IMR-90 (cell line): Measurements from ENCODE around the gene PRR23E. TPM values are rescaled to one million over a fixed set of nuclear protein-coding genes. Genes with fewer than 3 reads are reported as not detected.

Experiments used
- ATAC-seq: fragments of 200-7000 bp; cut with Tn5 transposase; 2 replicates; pipeline ENCODE4 v1.9.1; 2020; ENCODE audit warnings: low read depth, mild to moderate bottlenecking, moderate library complexity
- BruUV-seq: library from RNA; stranded (reverse); fragments of 400-500 nt; replicated peaks from 2 replicates; lab custom pipeline; 2021; lab: Mats Ljungman, UMichigan
- CTCF ChIA-PET: fragments of 300-600 bp; formaldehyde crosslinking; extraction: SDS; loops from one replicate; lab custom pipeline; 2021; ENCODE audit warnings: antibody characterized with exemption; lab: Yijun Ruan, JAX
- POLR2A ChIA-PET: fragments of 300-600 bp; sonication (Branson Sonifier 250); formaldehyde crosslinking; loops from one replicate; lab custom pipeline; 2022; ENCODE audit warnings: antibody characterized with exemption; ENCODE audit not compliant: unreplicated experiment; lab: Charles Lee
- DNase-seq: peaks from one replicate; pipeline ENCODE4 v3.0.0; 2013
- H2AFZ ChIP-seq: replicated peaks from 2 replicates; pipeline ENCODE3; 2013; ENCODE audit warnings: low read length, mild to moderate bottlenecking; ENCODE audit not compliant: poor library complexity
- H2AK5ac ChIP-seq: 2 replicates; pipeline ENCODE4 v1.6.1; 2013; ENCODE audit warnings: low read depth, low read length, inconsistent platforms
- H2AK9ac ChIP-seq: replicated peaks from 2 replicates; pipeline ENCODE3; 2013; ENCODE audit warnings: mild to moderate bottlenecking, low read depth, low read length, moderate library complexity; ENCODE audit not compliant: poor library complexity
- H2BK120ac ChIP-seq: 2 replicates; pipeline ENCODE4 v1.6.1; 2013; ENCODE audit warnings: low read depth, low read length, inconsistent platforms
- H2BK15ac ChIP-seq: 3 replicates; pipeline ENCODE4 v1.6.1; 2013; ENCODE audit warnings: low read depth, low read length, inconsistent platforms
- H2BK20ac ChIP-seq: 2 replicates; pipeline ENCODE4 v1.6.1; 2013; ENCODE audit warnings: low read depth, mild to moderate bottlenecking, inconsistent platforms, low read length, moderate library complexity
- H2BK5ac ChIP-seq: 2 replicates; pipeline ENCODE4 v1.6.1; 2013; ENCODE audit warnings: mild to moderate bottlenecking, low read depth, low read length, inconsistent platforms; ENCODE audit not compliant: poor library complexity, severe bottlenecking
- H3K14ac ChIP-seq: replicated peaks from 2 replicates; pipeline ENCODE4 v1.6.1; 2013; ENCODE audit warnings: low read depth, low read length, inconsistent platforms
- H3K18ac ChIP-seq: 2 replicates; pipeline ENCODE4 v1.6.1; 2013; ENCODE audit warnings: low read depth, low read length, control low read depth
- H3K23ac ChIP-seq: 2 replicates; pipeline ENCODE4 v1.6.1; 2013; ENCODE audit warnings: low read depth, low read length, inconsistent platforms
- H3K27ac ChIP-seq: 2 replicates; pipeline ENCODE4 v1.5.1; 2013; ENCODE audit warnings: mild to moderate bottlenecking, control low read depth, low read length; ENCODE audit not compliant: insufficient read depth
- H3K27me3 ChIP-seq: 2 replicates; pipeline ENCODE4 v1.6.1; 2013; ENCODE audit warnings: low read length; ENCODE audit not compliant: control insufficient read depth, insufficient read depth
- H3K36me3 ChIP-seq: 2 replicates; pipeline ENCODE4 v1.6.1; 2013; ENCODE audit warnings: low read length, mixed read lengths; ENCODE audit not compliant: control insufficient read depth, insufficient read depth
- H3K4ac ChIP-seq: 2 replicates; pipeline ENCODE4 v1.6.1; 2013; ENCODE audit warnings: low read depth, low read length, inconsistent platforms
- H3K4me1 ChIP-seq: 2 replicates; pipeline ENCODE4 v1.6.1; 2013; ENCODE audit warnings: low read length, mixed read lengths; ENCODE audit not compliant: control insufficient read depth, insufficient read depth
- H3K4me2 ChIP-seq: 2 replicates; pipeline ENCODE4 v1.6.1; 2013; ENCODE audit warnings: low read depth, mild to moderate bottlenecking, control low read depth, low read length, moderate library complexity
- H3K4me3 ChIP-seq: 2 replicates; pipeline ENCODE4 v1.5.1; 2013; ENCODE audit warnings: low read depth, mild to moderate bottlenecking, control low read depth, low read length, moderate library complexity; ENCODE audit not compliant: insufficient read depth
- H3K56ac ChIP-seq: 2 replicates; pipeline ENCODE4 v1.6.1; 2013; ENCODE audit warnings: low read length, inconsistent platforms; ENCODE audit not compliant: insufficient read depth; ENCODE audit errors: extremely low read depth
- H3K79me1 ChIP-seq, 2 experiments: 2 replicates each; pipeline ENCODE4 v1.6.1; 2013; ENCODE audit warnings: low read length in 2 of 2, inconsistent platforms in 1 of 2, low read depth in 1 of 2
- H3K9ac ChIP-seq: 2 replicates; pipeline ENCODE4 v1.6.1; 2013; ENCODE audit warnings: low read depth, low read length, control low read depth
- H3K9me1 ChIP-seq: 2 replicates; pipeline ENCODE4 v1.6.1; 2013; ENCODE audit warnings: low read length, inconsistent platforms; ENCODE audit not compliant: insufficient read depth
- H3K9me3 ChIP-seq: 2 replicates; pipeline ENCODE4 v1.6.1; 2013; ENCODE audit warnings: low read length; ENCODE audit not compliant: control insufficient read depth, insufficient read depth
- H4K20me1 ChIP-seq: 2 replicates; pipeline ENCODE4 v1.6.1; 2013; ENCODE audit warnings: low read length, inconsistent platforms; ENCODE audit not compliant: insufficient read depth
- H4K5ac ChIP-seq: 2 replicates; pipeline ENCODE4 v1.6.1; 2013; ENCODE audit warnings: mild to moderate bottlenecking, low read depth, low read length, control low read depth
- H4K8ac ChIP-seq, 2 experiments: 2 replicates each; pipeline ENCODE4 v1.6.1; 2013; ENCODE audit warnings: low read depth in 2 of 2, low read length in 2 of 2, control low read depth in 1 of 2, inconsistent platforms in 1 of 2
- H4K91ac ChIP-seq: 2 replicates; pipeline ENCODE4 v1.6.1; 2013; ENCODE audit warnings: low read depth, low read length, inconsistent platforms; ENCODE audit not compliant: insufficient read depth
- BHLHE40 ChIP-seq: fragments of 150-350 bp; IDR thresholded peaks from 2 replicates; pipeline ENCODE4 v1.6.1; 2016; ENCODE audit warnings: mild to moderate bottlenecking, low read depth, low read length
- CEBPB ChIP-seq: IDR thresholded peaks from 2 replicates; pipeline ENCODE4 v1.6.1; 2012; ENCODE audit warnings: low read depth, low read length, improper control_type of control experiment
- CHD1 ChIP-seq: IDR thresholded peaks from 2 replicates; pipeline ENCODE4 v1.6.1; 2012; ENCODE audit warnings: low read depth, low read length, improper control_type of control experiment
- CTCF ChIP-seq: conservative IDR thresholded peaks from 2 replicates; pipeline ENCODE4 v1.5.1; 2012; ENCODE audit warnings: mild to moderate bottlenecking, low read depth, low read length, improper control_type of control experiment
- ELK1 ChIP-seq: fragments of 150-350 bp; IDR thresholded peaks from 2 replicates; pipeline ENCODE4 v1.6.1; 2016; ENCODE audit warnings: low read depth, mild to moderate bottlenecking, low read length, moderate library complexity, borderline replicate concordance
- FOS ChIP-seq: fragments of 150-350 bp; IDR thresholded peaks from 2 replicates; pipeline ENCODE4 v1.6.1; 2016; ENCODE audit warnings: low read depth, low read length
- MAFK ChIP-seq: IDR thresholded peaks from 2 replicates; pipeline ENCODE4 v1.6.1; 2012; ENCODE audit warnings: low read depth, low read length, improper control_type of control experiment
- MAZ ChIP-seq: IDR thresholded peaks from 2 replicates; pipeline ENCODE4 v1.6.1; 2012; ENCODE audit warnings: low read depth, mild to moderate bottlenecking, low read length, improper control_type of control experiment, moderate library complexity, borderline replicate concordance
- MXI1 ChIP-seq: IDR thresholded peaks from 2 replicates; pipeline ENCODE4 v1.6.1; 2012; ENCODE audit warnings: low read depth, mild to moderate bottlenecking, low read length, moderate library complexity, borderline replicate concordance
- NFE2L2 ChIP-seq: fragments of 150-350 bp; IDR thresholded peaks from 2 replicates; pipeline ENCODE4 v1.6.1; 2016; ENCODE audit warnings: low read depth, mild to moderate bottlenecking, low read length
- POLR2A ChIP-seq: IDR thresholded peaks from 2 replicates; pipeline ENCODE4 v1.6.1; 2012; ENCODE audit warnings: mild to moderate bottlenecking, low read depth, low read length
- RAD21 ChIP-seq: IDR thresholded peaks from 2 replicates; pipeline ENCODE4 v1.6.1; 2012; ENCODE audit warnings: low read length, improper control_type of control experiment
- RCOR1 ChIP-seq: IDR thresholded peaks from 2 replicates; pipeline ENCODE4 v1.6.1; 2012; ENCODE audit warnings: mild to moderate bottlenecking, low read length, improper control_type of control experiment; ENCODE audit not compliant: insufficient replicate concordance
- RFX5 ChIP-seq: IDR thresholded peaks from 2 replicates; pipeline ENCODE4 v1.8.0; 2012; ENCODE audit warnings: low read depth, mild to moderate bottlenecking, low read length, moderate library complexity
- SMC3 ChIP-seq: fragments of 150-350 bp; IDR thresholded peaks from 2 replicates; pipeline ENCODE4 v1.6.1; 2016; ENCODE audit warnings: low read depth, mild to moderate bottlenecking, antibody characterized with exemption, low read length, moderate library complexity
- USF2 ChIP-seq: fragments of 150-350 bp; IDR thresholded peaks from 2 replicates; pipeline ENCODE4 v1.6.1; 2017; ENCODE audit warnings: mild to moderate bottlenecking, antibody characterized with exemption, low read length, low read depth
- WGBS, 2 experiments: methylation state at CpG; one replicate each; pipeline versions ENCODE4 v1.1.5 to v1.1.7; 2013; ENCODE audit warnings: missing lambda C conversion rate in 2 of 2; ENCODE audit not compliant: insufficient read length in 1 of 2; ENCODE audit errors: extremely low coverage in 2 of 2; 5-methylcytosine and 5-hydroxymethylcytosine counted together
- dilution Hi-C: fragments of 300-500 bp; cut with HindIII; formaldehyde crosslinking; loops from one replicate; pipeline ENCODE4 v1.14.3; 2018; ENCODE audit warnings: low sequenced_read_pairs; ENCODE audit not compliant: unreplicated experiment
- in situ Hi-C: fragments of 300-500 bp; cut with MboI; formaldehyde crosslinking; loops from 3 replicates; pipeline ENCODE4 v1.14.3; 2019; ENCODE audit warnings: low sequenced_read_pairs, inconsistent platforms, mixed read lengths
- intact Hi-C: fragments of 100-400 bp; cut with micrococcal nuclease; formaldehyde crosslinking; loops from 2 replicates; pipeline ENCODE4 v1.10.0; 2022
- polyA plus RNA-seq, 3 experiments: library from polyadenylated mRNA; depleted of rRNA; stranded (reverse); fragments of >200 nt; gene quantifications; 2 replicates each; pipeline ENCODE4 v1.2.3, GENCODE V29; 2012; ENCODE audit warnings: low replicate concordance in 1 of 3
- total RNA-seq: library from RNA; depleted of rRNA; stranded (reverse); fragments of >200 nt; gene quantifications from 2 replicates; pipeline ENCODE4 v1.2.3, GENCODE V29; 2012

PRR23E gene
- total and polyA plus RNA-seq, 2 of the 4 experiments (the other 2 are of a cell fraction), result not detected

GRCh38 chr3:127174284-127174683 lies 18.6 kb upstream of the PRR23E start:
- no peak overlapping the region for H3K56ac ChIP-seq
- BruUV-seq, result no TSS peak
- H4K5ac ChIP-seq, result no peak overlapping the region
- no peaks in the 10 kb centered on the region for H3K79me1 ChIP-seq
- dilution Hi-C loops (no loop called here), intact Hi-C loops (no loop called here), in situ Hi-C loops (no loop called here)
- H3K9me3 ChIP-seq, result no peaks in the 10 kb centered on the region
- no peak overlapping the region for H3K23ac ChIP-seq
- H3K4ac ChIP-seq, result no peak overlapping the region
- no peak for TF ChIP-seq RCOR1
- no peak for TF ChIP-seq USF2
- TF ChIP-seq FOS, result no peak
- TF ChIP-seq CEBPB, result no peak
- no peak for TF ChIP-seq RAD21
- TF ChIP-seq MAZ, result no peak
- TF ChIP-seq SMC3, result no peak
- TF ChIP-seq ELK1, result no peak
- no peak for TF ChIP-seq RFX5
- TF ChIP-seq CTCF, result no peak
- no peak for TF ChIP-seq CHD1
- no peak for TF ChIP-seq MAFK
- TF ChIP-seq BHLHE40, result no peak
- TF ChIP-seq MXI1, result no peak
- TF ChIP-seq POLR2A, result no peak
- TF ChIP-seq NFE2L2, result no peak
- 0 out of 2 replicates have a peak, but pooled peaks cover 6% of the 10 kb centered on the region for H4K20me1 ChIP-seq
- no peak overlapping the region for H3K4me2 ChIP-seq
- H3K27me3 ChIP-seq, result peaks cover 13% of the 10 kb centered on the region
- no peak overlapping the region for H3K14ac ChIP-seq
- POLR2A ChIA-PET, result no interaction called here
- ATAC-seq (no peak), DNase-seq (no peak)
- CTCF ChIA-PET, result no interaction called here
- no peak overlapping the region for H2AK5ac ChIP-seq
- H3K18ac ChIP-seq, result no peak overlapping the region
- no peak overlapping the region for H3K9ac ChIP-seq
- no peak overlapping the region for H2BK20ac ChIP-seq
- H3K9me1 ChIP-seq, result no peaks in the 10 kb centered on the region; the same call in 1 of the 2 replicates
- H3K36me3 ChIP-seq, result no peaks in the 10 kb centered on the region
- no peak overlapping the region for H2AK9ac ChIP-seq
- no peak overlapping the region for H2AFZ ChIP-seq
- no peak overlapping the region for H4K8ac ChIP-seq
- H4K91ac ChIP-seq, result no peak overlapping the region
- H3K4me1 ChIP-seq, result peaks cover 3% of the 10 kb centered on the region; the same call in 1 of the 2 replicates
- H2BK120ac ChIP-seq, result no peak overlapping the region
- H2BK5ac ChIP-seq, result no peak overlapping the region
- no peak overlapping the region for H3K4me3 ChIP-seq
- no peak overlapping the region for H2BK15ac ChIP-seq
- 67% methylated on average over 1 of the region's 4 CpGs; no CpG with 5 or more reads in 1 of the 2 experiments for WGBS, 2 experiments
- H3K27ac ChIP-seq, result no peak overlapping the region
